T-helper 1 cell treated with Interleukin-12 subunit alpha and Interleukin-12 subunit beta and Interleukin-4 antibody, amounts not matched to agents 30 μg/mL and 1 μg/mL, for 36 hours (primary cell): ENCODE data around the gene TCF7L2.
"Not testable (repeated sequence)": the region's sequence is repeated elsewhere in the genome, so short reads cannot be mapped to it uniquely, and the experiment has no call there.

Source experiments
- H3K27ac Mint-ChIP-seq: one replicate; pipeline ENCODE4 v1.8.0; 2021; ENCODE audit warnings: mild to moderate bottlenecking, mixed read lengths
- H3K27me3 Mint-ChIP-seq: one replicate; pipeline ENCODE4 v1.8.0; 2021; ENCODE audit warnings: low read depth, mixed read lengths
- H3K36me3 Mint-ChIP-seq: one replicate; pipeline ENCODE4 v1.8.0; 2021; ENCODE audit warnings: low read depth, mixed read lengths
- H3K4me1 Mint-ChIP-seq: one replicate; pipeline ENCODE4 v1.8.0; 2021; ENCODE audit warnings: low read depth, mixed read lengths
- H3K4me3 Mint-ChIP-seq: one replicate; pipeline ENCODE4 v1.8.0; 2021; ENCODE audit warnings: mild to moderate bottlenecking, moderate library complexity, mixed read lengths
- H3K9me3 Mint-ChIP-seq: one replicate; pipeline ENCODE4 v1.8.0; 2021; ENCODE audit warnings: mixed read lengths

The TCF7L2 gene

DNA sequence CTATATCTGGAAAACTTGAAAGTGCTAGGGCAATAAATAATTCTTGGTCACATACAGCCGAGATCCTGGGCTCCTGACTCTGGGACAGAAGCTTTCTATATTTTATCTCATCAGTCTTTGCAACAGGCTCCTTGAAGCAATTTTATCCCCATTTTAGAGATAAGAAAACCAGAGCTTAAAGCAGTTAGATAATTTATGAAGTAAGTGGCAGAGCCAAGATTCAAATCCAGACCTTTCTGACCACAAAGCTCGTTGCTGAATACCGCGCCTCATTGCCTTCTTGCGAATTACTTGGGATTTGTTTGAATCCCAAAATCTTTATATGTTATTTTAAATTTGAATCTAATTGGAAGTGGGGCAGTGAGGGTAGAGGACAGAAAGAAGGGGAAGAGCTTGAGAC is 106.0 kb downstream of the TCF7L2 start:
- H3K27ac Mint-ChIP-seq = no peak overlapping the region
- peaks cover 20% of the 10 kb centered on the region for H3K27me3 Mint-ChIP-seq
- H3K36me3 Mint-ChIP-seq = no peaks in the 10 kb centered on the region
- no peaks in the 10 kb centered on the region for H3K4me1 Mint-ChIP-seq
- no peaks in the 10 kb centered on the region for H3K9me3 Mint-ChIP-seq
- H3K4me3 Mint-ChIP-seq = no peak overlapping the region

- H3K36me3 Mint-ChIP-seq = no peaks in the 10 kb centered on the region
- no peaks in the 10 kb centered on the region for H3K4me1 Mint-ChIP-seq
- no peak overlapping the region for H3K27ac Mint-ChIP-seq
- H3K4me3 Mint-ChIP-seq = no peak overlapping the region
- peaks cover 20% of the 10 kb centered on the region for H3K27me3 Mint-ChIP-seq
- no peaks in the 10 kb centered on the region for H3K9me3 Mint-ChIP-seq
Measured at GRCh38 chr10:113056441-113057021, 106.5 kb downstream of the TCF7L2 start.

DNA sequence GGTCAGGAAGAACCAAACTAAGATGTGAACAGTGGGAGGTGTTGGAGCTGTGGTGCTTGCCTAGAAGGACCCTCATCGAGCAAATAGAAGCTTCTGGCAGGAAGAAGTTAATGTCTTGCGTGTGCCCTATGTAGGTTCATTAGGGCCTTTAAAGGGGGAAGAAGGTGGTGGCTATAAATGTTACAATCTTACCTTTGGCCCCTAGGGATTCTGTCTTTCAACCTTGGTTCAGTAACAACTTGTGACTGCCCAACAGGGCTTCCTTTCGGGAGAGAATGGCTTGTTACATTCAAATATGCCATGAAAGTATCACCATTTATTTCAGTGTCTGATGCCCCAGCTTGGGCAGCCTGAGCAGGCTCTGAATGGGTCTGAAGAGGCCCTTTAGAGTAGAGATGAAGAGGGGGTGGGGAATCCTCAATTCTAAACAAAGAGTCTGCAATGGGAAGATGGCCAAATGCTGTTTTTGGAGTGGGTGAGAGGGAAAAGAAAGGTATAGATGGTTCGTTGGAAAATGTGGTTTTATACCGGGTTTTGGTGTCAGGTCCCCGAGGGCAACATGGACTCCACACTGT is 108.0 kb downstream of the TCF7L2 start:
- no peak overlapping the region for H3K27ac Mint-ChIP-seq
- H3K4me3 Mint-ChIP-seq = no peak overlapping the region
- H3K27me3 Mint-ChIP-seq = peaks cover 18% of the 10 kb centered on the region
- H3K4me1 Mint-ChIP-seq = no peaks in the 10 kb centered on the region
- no peaks in the 10 kb centered on the region for H3K36me3 Mint-ChIP-seq
- H3K9me3 Mint-ChIP-seq = no peaks in the 10 kb centered on the region

GRCh38 chr10:113058523-113059370 is 108.7 kb downstream of the TCF7L2 start:
- Mint-ChIP-seq H3K27ac (no peak overlapping the region), H3K9me3 (no peaks in the 10 kb centered on the region), H3K36me3 (no peaks in the 10 kb centered on the region), H3K27me3 (peaks cover 15% of the 10 kb centered on the region), H3K4me3 (no peak overlapping the region), H3K4me1 (no peaks in the 10 kb centered on the region)

DNA sequence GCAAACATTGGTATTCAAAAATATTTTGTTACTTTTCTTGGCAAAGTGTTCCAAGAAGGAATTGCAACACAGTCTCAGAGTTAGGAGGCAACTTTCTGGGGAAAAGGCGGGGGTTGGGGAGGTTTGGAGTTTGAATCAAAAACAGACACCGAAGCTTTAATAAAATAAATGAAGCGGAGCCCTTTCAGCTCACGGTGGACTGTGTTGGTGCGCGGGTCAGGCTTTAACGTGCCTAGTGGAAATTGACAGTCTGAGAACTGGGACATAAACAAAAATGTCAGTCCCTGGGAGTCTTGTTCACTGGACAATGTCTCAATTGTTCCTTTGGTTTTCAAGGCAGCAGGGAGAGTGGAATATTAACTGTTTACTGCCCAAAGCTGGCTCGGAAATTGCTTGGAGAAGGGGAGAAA is 109.3 kb downstream of the TCF7L2 start:
- Mint-ChIP-seq H3K9me3 (no peaks in the 10 kb centered on the region), H3K4me1 (no peaks in the 10 kb centered on the region), H3K36me3 (no peaks in the 10 kb centered on the region), H3K4me3 (no peak overlapping the region), H3K27me3 (peaks cover 11% of the 10 kb centered on the region), H3K27ac (no peak overlapping the region)

GRCh38 chr10:113060201-113061053 is 110.4 kb downstream of the TCF7L2 start:
- no peaks in the 10 kb centered on the region for H3K36me3 Mint-ChIP-seq
- H3K9me3 Mint-ChIP-seq = no peaks in the 10 kb centered on the region
- H3K27ac Mint-ChIP-seq = no peak overlapping the region
- H3K27me3 Mint-ChIP-seq = peaks cover 11% of the 10 kb centered on the region
- no peaks in the 10 kb centered on the region for H3K4me1 Mint-ChIP-seq
- no peak overlapping the region for H3K4me3 Mint-ChIP-seq

GRCh38 chr10:113061054-113061430 is 111.0 kb downstream of the TCF7L2 start:
- Mint-ChIP-seq H3K9me3 (no peaks in the 10 kb centered on the region), H3K27me3 (peaks cover 8% of the 10 kb centered on the region), H3K4me1 (no peaks in the 10 kb centered on the region), H3K27ac (no peak overlapping the region), H3K36me3 (no peaks in the 10 kb centered on the region), H3K4me3 (no peak overlapping the region)

GRCh38 chr10:113061557-113061956 is 111.5 kb downstream of the TCF7L2 start:
- H3K27me3 Mint-ChIP-seq = peaks cover 8% of the 10 kb centered on the region

GRCh38 chr10:113063043-113063967 is 113.3 kb downstream of the TCF7L2 start:
- Mint-ChIP-seq H3K36me3 (no peaks in the 10 kb centered on the region), H3K4me3 (no peak overlapping the region), H3K27ac (no peak overlapping the region), H3K9me3 (no peaks in the 10 kb centered on the region), H3K27me3 (peaks cover 8% of the 10 kb centered on the region), H3K4me1 (no peaks in the 10 kb centered on the region)

More at GRCh38 chr10:113061557-113061956, 111.5 kb downstream of the TCF7L2 start:
- no peak overlapping the region for H3K4me3 Mint-ChIP-seq
- no peaks in the 10 kb centered on the region for H3K4me1 Mint-ChIP-seq
- no peaks in the 10 kb centered on the region for H3K9me3 Mint-ChIP-seq
- no peak overlapping the region for H3K27ac Mint-ChIP-seq
- H3K36me3 Mint-ChIP-seq = no peaks in the 10 kb centered on the region

DNA sequence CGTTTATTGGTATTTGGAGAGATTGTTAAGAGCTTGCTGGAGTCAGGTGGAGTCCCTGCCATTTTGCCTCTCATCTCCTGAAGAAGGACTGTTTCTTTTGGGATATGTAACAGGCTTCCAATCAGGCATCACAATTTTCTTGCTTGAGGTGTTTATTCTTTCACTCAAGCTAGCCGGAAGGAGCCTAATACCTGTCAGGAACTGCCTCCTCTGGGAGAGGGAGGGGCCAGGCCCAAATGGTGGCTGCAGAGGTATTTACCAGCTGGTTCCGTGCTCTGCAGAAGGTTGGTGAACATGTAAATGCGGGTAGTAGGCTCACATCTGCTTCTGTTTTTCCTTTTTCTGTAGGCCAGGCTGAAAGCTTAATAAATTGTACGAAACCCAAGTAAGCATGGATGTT is 114.0 kb downstream of the TCF7L2 start:
- no peaks in the 10 kb centered on the region for H3K36me3 Mint-ChIP-seq
- peaks cover 8% of the 10 kb centered on the region for H3K27me3 Mint-ChIP-seq
- no peaks in the 10 kb centered on the region for H3K4me1 Mint-ChIP-seq
- no peaks in the 10 kb centered on the region for H3K9me3 Mint-ChIP-seq
- H3K27ac Mint-ChIP-seq = no peak overlapping the region
- no peak overlapping the region for H3K4me3 Mint-ChIP-seq

DNA sequence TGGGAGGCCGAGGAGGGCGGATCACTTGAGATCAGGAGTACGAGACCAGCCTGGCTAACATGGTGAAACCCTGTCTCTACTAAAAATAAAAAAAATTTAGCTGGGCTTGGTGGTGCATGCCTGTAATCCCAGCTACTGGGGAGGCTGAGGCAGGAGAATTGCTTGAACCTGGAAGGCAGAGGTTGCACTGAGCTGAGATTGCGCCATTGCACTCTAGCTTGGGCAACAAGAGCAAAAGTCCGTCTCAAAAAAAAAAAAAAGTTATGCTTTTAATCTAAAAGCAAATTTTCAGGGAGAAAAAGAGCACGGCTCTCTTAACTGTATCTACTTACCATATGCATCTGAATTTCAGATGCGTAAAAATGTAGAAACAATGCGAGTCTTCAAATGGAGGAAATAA is 116.1 kb downstream of the TCF7L2 start:
- H3K4me1 Mint-ChIP-seq, H3K27me3 Mint-ChIP-seq, H3K36me3 Mint-ChIP-seq, H3K27ac Mint-ChIP-seq, H3K9me3 Mint-ChIP-seq, H3K4me3 Mint-ChIP-seq: not testable (repeated sequence)

GRCh38 chr10:113066561-113067312 is 116.7 kb downstream of the TCF7L2 start:
- Mint-ChIP-seq H3K4me3 (no peak overlapping the region), H3K36me3 (no peaks in the 10 kb centered on the region), H3K9me3 (no peaks in the 10 kb centered on the region), H3K4me1 (no peaks in the 10 kb centered on the region), H3K27ac (no peak overlapping the region), H3K27me3 (peaks cover 6% of the 10 kb centered on the region)

GRCh38 chr10:113067501-113067900 is 117.5 kb downstream of the TCF7L2 start:
- H3K9me3 Mint-ChIP-seq = no peaks in the 10 kb centered on the region
- H3K4me1 Mint-ChIP-seq = no peaks in the 10 kb centered on the region
- H3K36me3 Mint-ChIP-seq = no peaks in the 10 kb centered on the region
- no peak overlapping the region for H3K4me3 Mint-ChIP-seq
- H3K27me3 Mint-ChIP-seq = no peaks in the 10 kb centered on the region
- no peak overlapping the region for H3K27ac Mint-ChIP-seq
